RWPE1 (cell line): Measurements from ENCODE around the gene PRDM10.

Experiments
- CTCF ChIA-PET: fragments of 350-600 bp; sonication (Branson Sonifier 250); formaldehyde crosslinking; extraction: SDS; loops from one replicate; lab custom pipeline; 2021; lab: Yijun Ruan, JAX
- POLR2A ChIA-PET: fragments of 400-600 bp; formaldehyde crosslinking; extraction: SDS; loops from one replicate; lab custom pipeline; 2020; ENCODE audit warnings: antibody characterized with exemption; ENCODE audit not compliant: low non-redundant PET; lab: Yijun Ruan, JAX
- DNase-seq: peaks from one replicate; pipeline ENCODE4 v3.0.0; 2012; ENCODE audit warnings: low spot score
- H3K27ac ChIP-seq: fragments of 450-650 bp; 2 replicates; pipeline ENCODE4 v1.5.1; 2017
- CTCF ChIP-seq: fragments of 450-650 bp; conservative IDR thresholded peaks from 2 replicates; pipeline ENCODE4 v1.5.1; 2017; ENCODE audit warnings: low read depth, mild to moderate bottlenecking

The PRDM10 gene

GRCh38 chr11:129998905-129999304 is 3.7 kb downstream of the PRDM10 start:
- no peak for DNase-seq
- ChIA-PET CTCF (interaction anchor here (0.7 kb wide), 1 partner anchor 55 kb away, joined by 8 read pairs; no protein-coding TSS in a partner anchor), POLR2A (no interaction called here)
- 0 out of 2 replicates have a peak overlapping the region, but pooled peaks have one; percentile 30 for H3K27ac ChIP-seq
- no peak for TF ChIP-seq CTCF

- DNase-seq: no peak
- no peak overlapping the region for H3K27ac ChIP-seq
- POLR2A ChIA-PET: no interaction called here
- CTCF ChIA-PET: interaction anchor here (0.6 kb wide), 1 partner anchor 12 kb away, joined by 3 read pairs; no protein-coding TSS in a partner anchor
- TF ChIP-seq CTCF: no peak
These were observed 4.5 kb downstream of the PRDM10 start for GRCh38 chr11:129998107-129998506.

GRCh38 chr11:129997513-129997912 is 5.1 kb downstream of the PRDM10 start:
- no peak overlapping the region for H3K27ac ChIP-seq
- no peak for TF ChIP-seq CTCF
- DNase-seq: no peak
- ChIA-PET CTCF (interaction anchor here (0.6 kb wide), 1 partner anchor 57 kb away, joined by 3 read pairs; no protein-coding TSS in a partner anchor), POLR2A (no interaction called here)

GRCh38 chr11:129996113-129996870 is 6.3 kb downstream of the PRDM10 start:
- DNase-seq: no peak
- TF ChIP-seq CTCF: no peak
- no peak overlapping the region for H3K27ac ChIP-seq
- CTCF ChIA-PET: no interaction called here
- POLR2A ChIA-PET: no interaction called here

- no peak overlapping the region for H3K27ac ChIP-seq
- TF ChIP-seq CTCF: no peak
- no peak for DNase-seq
- CTCF ChIA-PET: no interaction called here
- POLR2A ChIA-PET: no interaction called here
These were observed 7.5 kb downstream of the PRDM10 start for GRCh38 chr11:129995163-129995562.

- POLR2A ChIA-PET: interaction anchor here (1.0 kb wide), 1 partner anchor 11 kb away, joined by 4 read pairs; no protein-coding TSS in a partner anchor
- no peak for TF ChIP-seq CTCF
- CTCF ChIA-PET: interaction anchor here (0.5 to 3.0 kb wide), 11 partner anchors 15 to 564 kb away, joined by 3 to 20 read pairs (median 4); no protein-coding TSS in a partner anchor
- H3K27ac ChIP-seq: no peak overlapping the region
- DNase-seq: peak; percentile 65
These were observed 10.3 kb downstream of the PRDM10 start for GRCh38 chr11:129992161-129992944.
